A549 (cell line): ENCODE data around the gene LRRC3C. TPM values are rescaled to one million over a fixed set of nuclear protein-coding genes. Genes with fewer than 3 reads are reported as not detected.

Experiments
- ATAC-seq, 2 experiments: fragments of 200-7000 bp in 1 of 2; fragments of >200 bp in 1 of 2; cut with Nextera tagmentation in 1 of 2; cut with Tn5 transposase in 1 of 2; 3 replicates each; pipeline versions ENCODE4 v1.8.0 to v1.9.1; 2018 to 2020; ENCODE audit warnings: mild to moderate bottlenecking in 1 of 2, moderate library complexity in 1 of 2
- CTCF ChIA-PET: fragments of 300-600 bp; sonication (Branson Sonifier 250); formaldehyde crosslinking; extraction: SDS; loops from one replicate; lab custom pipeline; 2021; ENCODE audit warnings: antibody characterized with exemption, inconsistent platforms; lab: Yijun Ruan, JAX
- POLR2A ChIA-PET: fragments of 350-600 bp; formaldehyde crosslinking; extraction: SDS; loops from one replicate; lab custom pipeline; 2021; ENCODE audit warnings: antibody characterized with exemption, inconsistent platforms; lab: Yijun Ruan, JAX
- DNase-seq, 2 experiments: peaks; one replicate each; pipeline versions ENCODE4 v3.0.0 to v3.0.0-alpha.2; 2011 to 2016; ENCODE audit warnings: low read depth in 1 of 2, low spot score in 1 of 2
- FAIRE-seq: peaks from 2 replicates; lab custom pipeline; 2011; peaks lifted over from hg19 to GRCh38; lab: Jason Lieb, UNC
- H3K27ac ChIP-seq, 2 experiments: fragments of >200 bp; sonication (Bioruptor Twin); formaldehyde crosslinking; 3 replicates each; pipeline ENCODE4 v1.5.1; 2016 to 2017
- H3K4me1 ChIP-seq: fragments of >200 bp; sonication (Bioruptor Twin); formaldehyde crosslinking; 3 replicates; pipeline ENCODE4 v1.6.1; 2016
- H3K4me2 ChIP-seq: fragments of >200 bp; sonication (Bioruptor Twin); formaldehyde crosslinking; 3 replicates; pipeline ENCODE4 v1.6.1; 2016
- H3K4me3 ChIP-seq: fragments of >200 bp; sonication (Bioruptor Twin); formaldehyde crosslinking; 3 replicates; pipeline ENCODE4 v1.5.1; 2016
- H3K9me3 ChIP-seq: fragments of >200 bp; sonication (Bioruptor Twin); formaldehyde crosslinking; 3 replicates; pipeline ENCODE4 v1.6.1; 2016
- BCL3 ChIP-seq: fragments of >200 bp; sonication (Bioruptor Twin); formaldehyde crosslinking; IDR thresholded peaks from 3 replicates; pipeline ENCODE4 v1.6.1; 2016
- BHLHE40 ChIP-seq: IDR thresholded peaks from 2 replicates; pipeline ENCODE4 v1.6.1; 2012; ENCODE audit warnings: low read depth, low read length, inconsistent platforms
- CBX2 ChIP-seq: fragments of 200-600 bp; sonication (generic); IDR thresholded peaks from 2 replicates; pipeline ENCODE4 v1.6.1; 2016; ENCODE audit warnings: low read depth, mild to moderate bottlenecking, borderline replicate concordance
- CEBPB ChIP-seq, 2 experiments: fragments of >200 bp in 1 of 2; sonication (Bioruptor Twin) in 1 of 2; formaldehyde crosslinking in 1 of 2; IDR thresholded peaks; 2 replicates each; pipeline ENCODE4 v1.6.1; 2012 to 2016
- CTCF ChIP-seq: fragments of >200 bp; sonication (Bioruptor Twin); formaldehyde crosslinking; IDR thresholded peaks from 3 replicates; pipeline ENCODE4 v1.5.1; 2016
- ELK1 ChIP-seq: fragments of 150-350 bp; IDR thresholded peaks from 2 replicates; pipeline ENCODE4 v1.6.1; 2014; ENCODE audit warnings: low read depth, mild to moderate bottlenecking, low read length
- ESRRA ChIP-seq: fragments of 150-350 bp; IDR thresholded peaks from 2 replicates; pipeline ENCODE4 v1.6.1; 2014; ENCODE audit warnings: mild to moderate bottlenecking, low read length, borderline replicate concordance
- HEYL ChIP-seq: fragments of 250-450 bp; sonication (Bioruptor Pico); IDR thresholded peaks from 2 replicates; pipeline ENCODE4 v1.8.0; 2021; ENCODE audit warnings: mild to moderate bottlenecking, moderate library complexity
- HMGXB4 ChIP-seq: fragments of 250-450 bp; sonication (Bioruptor Pico); IDR thresholded peaks from 2 replicates; pipeline ENCODE4 v1.5.0; 2021; ENCODE audit warnings: mild to moderate bottlenecking, moderate library complexity, borderline replicate concordance
- HOXB13 ChIP-seq: fragments of 250-450 bp; sonication (Bioruptor Pico); IDR thresholded peaks from 2 replicates; pipeline ENCODE4 v1.5.0; 2020; ENCODE audit warnings: low read depth, mild to moderate bottlenecking, moderate library complexity
- HOXB5 ChIP-seq: fragments of 250-450 bp; sonication (Bioruptor Pico); IDR thresholded peaks from 2 replicates; pipeline ENCODE4 v1.5.0; 2020; ENCODE audit warnings: mild to moderate bottlenecking, moderate library complexity
- JUN ChIP-seq, 2 experiments: fragments of >200 bp; sonication (Bioruptor Twin); formaldehyde crosslinking; IDR thresholded peaks; 2 replicates in 1 of 2; 3 replicates in 1 of 2; pipeline ENCODE4 v1.6.1; 2016 to 2017
- MAFK ChIP-seq: fragments of 450-650 bp; IDR thresholded peaks from 2 replicates; pipeline ENCODE4 v1.6.1; 2014; ENCODE audit not compliant: partially characterized antibody
- MAZ ChIP-seq: fragments of 150-350 bp; IDR thresholded peaks from 2 replicates; pipeline ENCODE4 v1.6.1; 2014; ENCODE audit warnings: antibody characterized with exemption, low read depth, low read length, borderline replicate concordance
- MYC ChIP-seq: IDR thresholded peaks from 2 replicates; pipeline ENCODE4 v1.6.1; 2012; ENCODE audit warnings: mild to moderate bottlenecking, inconsistent platforms, low read length, improper control_type of control experiment, borderline replicate concordance
- NFE2L2 ChIP-seq: fragments of 150-350 bp; conservative IDR thresholded peaks from 2 replicates; pipeline ENCODE4 v1.6.1; 2014; ENCODE audit warnings: low read length
- NPAS2 ChIP-seq: fragments of 250-450 bp; sonication (Bioruptor Pico); IDR thresholded peaks from 2 replicates; pipeline ENCODE4 v1.8.0; 2022; ENCODE audit warnings: mild to moderate bottlenecking, moderate library complexity, borderline replicate concordance
- PHF8 ChIP-seq: fragments of 200-600 bp; sonication (generic); IDR thresholded peaks from 2 replicates; pipeline ENCODE4 v1.6.1; 2016; ENCODE audit warnings: low read depth, mild to moderate bottlenecking, antibody characterized with exemption, moderate library complexity, borderline replicate concordance
- RAD21 ChIP-seq, 2 experiments: fragments of >200 bp in 1 of 2; sonication (Bioruptor Twin) in 1 of 2; formaldehyde crosslinking in 1 of 2; IDR thresholded peaks in 1 of 2; conservative IDR thresholded peaks in 1 of 2; 2 replicates in 1 of 2; 3 replicates in 1 of 2; pipeline ENCODE4 v1.6.1; 2012 to 2018; ENCODE audit warnings: inconsistent platforms in 1 of 2
- RCOR1 ChIP-seq: fragments of 150-350 bp; IDR thresholded peaks from 2 replicates; pipeline ENCODE4 v1.6.1; 2014; ENCODE audit warnings: antibody characterized with exemption, low read length, low read depth
- RFX5 ChIP-seq: fragments of 450-650 bp; IDR thresholded peaks from 2 replicates; pipeline ENCODE4 v1.7.1; 2014; ENCODE audit warnings: antibody characterized with exemption, mild to moderate bottlenecking, moderate library complexity
- SREBF2 ChIP-seq: fragments of 450-650 bp; IDR thresholded peaks from 2 replicates; pipeline ENCODE4 v1.6.1; 2014; ENCODE audit warnings: mild to moderate bottlenecking, moderate library complexity
- TFCP2L1 ChIP-seq: fragments of 250-450 bp; sonication (Bioruptor Pico); IDR thresholded peaks from 2 replicates; pipeline ENCODE4 v1.5.0; 2021; ENCODE audit warnings: mild to moderate bottlenecking
- USF2 ChIP-seq: fragments of 450-650 bp; IDR thresholded peaks from 2 replicates; pipeline ENCODE4 v1.6.1; 2014; ENCODE audit warnings: antibody characterized with exemption
- ZC3H11A ChIP-seq: fragments of 450-650 bp; IDR thresholded peaks from 2 replicates; pipeline ENCODE4 v1.6.1; 2014; ENCODE audit warnings: antibody characterized with exemption, mild to moderate bottlenecking
- ZNF302 ChIP-seq: fragments of 250-450 bp; sonication (Bioruptor Pico); IDR thresholded peaks from 2 replicates; pipeline ENCODE4 v1.9.0; 2021; ENCODE audit warnings: inconsistent platforms, mild to moderate bottlenecking, moderate library complexity
- WGBS: methylation state at CpG from one replicate; pipeline ENCODE4 v1.1.6; 2017; ENCODE audit errors: missing lambda C conversion rate; 5-methylcytosine and 5-hydroxymethylcytosine counted together
- polyA plus RNA-seq, 4 experiments: library from polyadenylated mRNA; depleted of rRNA in 3 of 4; stranded (reverse); fragments of >200 nt; fragmentation: RNase III in 1 of 4; extraction: RNeasy Plus Mini Kit Qiagen cat#74134 plus additional on column Dnase treatment in 1 of 4; gene quantifications; 2 replicates in 3 of 4; 3 replicates in 1 of 4; pipeline ENCODE4 v1.2.3, GENCODE V29; 2011 to 2017

Gene LRRC3C
- polyA plus RNA-seq, 2 of the 4 experiments (the other 2 are of a cell fraction) = not detected

GRCh38 chr17:39908789-39909352 is 18.7 kb upstream of the LRRC3C start:
- no peak for DNase-seq
- 84% methylated on average over 6 of the region's 6 CpGs for WGBS
- Histone ChIP-seq H3K4me2 (no peak overlapping the region), H3K9me3 (no peaks in the 10 kb centered on the region)
- ChIA-PET POLR2A (no interaction called here), CTCF (interaction anchor here (0.6 to 1.5 kb wide), 7 partner anchors 10 to 1697 kb away, joined by 3 to 4 read pairs (median 3); partner anchors contain the start of gene GSDMB)
- no peak for ATAC-seq
- FAIRE-seq = no peak
- no peak for TF ChIP-seq TFCP2L1 (CRISPR knock-in tag)
- no peak for TF ChIP-seq HEYL (CRISPR knock-in tag)
- no peak for TF ChIP-seq MYC
- no peak for TF ChIP-seq CBX2
- TF ChIP-seq, all 56 proteins: peak for 0
- H3K4me3 ChIP-seq = no peak overlapping the region
- no peaks in the 10 kb centered on the region for H3K4me1 ChIP-seq
- no peak overlapping the region for H3K27ac ChIP-seq

- ATAC-seq = no peak
- no peak overlapping the region for H3K4me3 ChIP-seq
- FAIRE-seq = no peak
- ChIA-PET CTCF (interaction anchor here (0.7 to 1.8 kb wide), 3 partner anchors 8 to 118 kb away, joined by 4 to 8 read pairs (median 5); partner anchors contain the start of genes LRRC3C and ORMDL3), POLR2A (interaction anchor here (0.7 kb wide), 1 partner anchor 162 kb away, joined by 5 read pairs; no protein-coding TSS in a partner anchor)
- no peak overlapping the region for H3K4me2 ChIP-seq
- no peaks in the 10 kb centered on the region for H3K9me3 ChIP-seq
- H3K4me1 ChIP-seq = no peaks in the 10 kb centered on the region
- H3K27ac ChIP-seq = no peak overlapping the region
- 77% methylated on average over 3 of the region's 3 CpGs for WGBS
- DNase-seq = no peak
- no peak for TF ChIP-seq CTCF
- TF ChIP-seq HOXB13 (CRISPR knock-in tag) = no peak
- no peak for TF ChIP-seq RFX5
- no peak for TF ChIP-seq ZNF302 (CRISPR knock-in tag)
- no peak for TF ChIP-seq MYC
- TF ChIP-seq BHLHE40 = no peak
- TF ChIP-seq MAFK = no peak
Observed at GRCh38 chr17:39913989-39914388, 13.5 kb upstream of the LRRC3C start.

- CTCF ChIA-PET = interaction anchor here (0.6 to 1.8 kb wide), 3 partner anchors 11 to 294 kb away, joined by 3 to 8 read pairs (median 3); partner anchors contain the start of genes LRRC3C and ORMDL3
- Histone ChIP-seq H3K4me1 (no peaks in the 10 kb centered on the region), H3K9me3 (no peaks in the 10 kb centered on the region)
- WGBS = 77% methylated on average over 4 of the region's 4 CpGs
- TF ChIP-seq BCL3 (no peak), USF2 (no peak), MAFK (no peak), HMGXB4 (no peak), HOXB13 (CRISPR knock-in tag) (no peak), MAZ (no peak), RCOR1 (no peak), ESRRA (no peak), CEBPB (IDR thresholded peaks at IDR 0.05) (no peak), RAD21 (conservative IDR thresholded peaks at IDR 0.05 in 1 of 2, IDR thresholded peaks at IDR 0.05 in 1 of 2) (no peak), NPAS2 (CRISPR knock-in tag) (no peak), SREBF2 (no peak), MYC (no peak), NFE2L2 (no peak), JUN (IDR thresholded peaks at IDR 0.05) (no peak), ELK1 (no peak), PHF8 (no peak), ZC3H11A (no peak), HOXB5 (CRISPR knock-in tag) (no peak)
- TF ChIP-seq, all 56 proteins: peak for 0
- no peak for ATAC-seq
- POLR2A ChIA-PET = interaction anchor here (1.2 kb wide), 1 partner anchor 65 kb away, joined by 3 read pairs; the partner anchor contains the start of gene PSMD3
- H3K27ac ChIP-seq = no peak overlapping the region
- no peak for FAIRE-seq
- no peak overlapping the region for H3K4me2 ChIP-seq
- no peak overlapping the region for H3K4me3 ChIP-seq
- DNase-seq = no peak
Observed at GRCh38 chr17:39915559-39915958, 12.0 kb upstream of the LRRC3C start.
